Lung (tissue), 12 donors: ENCODE measurements around the gene MGAM2. TPM values are rescaled to one million over a fixed set of nuclear protein-coding genes. Genes with fewer than 3 reads are reported as not detected.

ENCODE experiments used
- ATAC-seq: fragments of 200-7000 bp; cut with Tn5 transposase; one replicate; pipeline ENCODE4 v1.9.1; 2020; ENCODE audit warnings: moderate number of reproducible peaks; ENCODE audit not compliant: insufficient read depth, low FRiP score
- DNase-seq, 3 donors: peaks; one replicate each; pipeline ENCODE4 v3.0.0-alpha.2; 2013 to 2017
- H3K27ac ChIP-seq, 2 donors: one replicate each; pipeline ENCODE4 v1.5.1; 2013; ENCODE audit warnings: mild to moderate bottlenecking in 2 of 2, moderate library complexity in 2 of 2, control low read depth in 1 of 2, inconsistent platforms in 1 of 2, low read depth in 1 of 2, low read length in 1 of 2
- H3K27me3 ChIP-seq, 3 donors: one replicate each; pipeline ENCODE4 v1.5.1; 2013; ENCODE audit warnings: low read length in 2 of 3; ENCODE audit not compliant: control insufficient read depth in 3 of 3, insufficient read depth in 3 of 3
- H3K36me3 ChIP-seq, 4 donors: one replicate each; pipeline ENCODE4 v1.5.1; 2013; ENCODE audit warnings: low read length in 4 of 4, mild to moderate bottlenecking in 1 of 4, moderate library complexity in 1 of 4; ENCODE audit not compliant: control insufficient read depth in 4 of 4, insufficient read depth in 4 of 4
- H3K4me1 ChIP-seq, 5 donors: one replicate each; pipeline ENCODE4 v1.5.1; 2013; ENCODE audit warnings: low read length in 5 of 5, mild to moderate bottlenecking in 2 of 5, moderate library complexity in 1 of 5; ENCODE audit not compliant: control insufficient read depth in 5 of 5, insufficient read depth in 5 of 5
- H3K4me3 ChIP-seq: one replicate; pipeline ENCODE4 v1.5.1; 2013; ENCODE audit warnings: mild to moderate bottlenecking, control low read depth, moderate library complexity
- H3K9ac ChIP-seq, 2 donors: one replicate each; pipeline ENCODE4 v1.5.1; 2013; ENCODE audit warnings: low read length in 2 of 2, control low read depth in 1 of 2; ENCODE audit not compliant: insufficient read depth in 1 of 2
- H3K9me3 ChIP-seq, 4 donors: one replicate each; pipeline ENCODE4 v1.5.1; 2013; ENCODE audit warnings: low read length in 3 of 4, mild to moderate bottlenecking in 1 of 4, moderate library complexity in 1 of 4; ENCODE audit not compliant: control insufficient read depth in 4 of 4, insufficient read depth in 3 of 4
- CTCF ChIP-seq: IDR thresholded peaks from 2 replicates; pipeline ENCODE4 v1.5.1; 2012; ENCODE audit warnings: mild to moderate bottlenecking; ENCODE audit errors: control extremely low read depth, extremely low read depth
- WGBS, 2 donors: extraction: QIAGEN DNeasy Blood & Tissue Kit; methylation state at CpG; one replicate each; pipeline ENCODE4 v1.1.7; 2013; 5-methylcytosine and 5-hydroxymethylcytosine counted together
- polyA plus RNA-seq, 2 donors: library from polyadenylated mRNA; stranded (reverse); fragments of 200-250 nt; gene quantifications; one replicate each; pipeline ENCODE4 v1.2.1, GENCODE V29; 2013
- total RNA-seq, 2 donors: library from RNA; depleted of rRNA in 1 of 2; stranded (reverse); fragments of >200 nt in 1 of 2; gene quantifications; one replicate each; pipeline ENCODE4 v1.2.1, GENCODE V29; 2014 to 2021
- donor health status: control.
- donor health status: control.
- donor health status: Bipolar disorder and iron deficiency.
- donor health status: healthy.
- donor health status: DM: yes; HTN: yes; CAD: no.

MGAM2 gene
- total and polyA plus RNA-seq, 4 donors: 0.20 to 0.93 (median 0.52) TPM; not detected in 1

GRCh38 chr7:142161921-142162320, 50.4 kb downstream of the MGAM2 start:
- no peaks in the 10 kb centered on the region for H3K36me3 ChIP-seq
- H3K4me3 ChIP-seq: no peak overlapping the region
- TF ChIP-seq CTCF: no peak
- no peaks in the 10 kb centered on the region for H3K4me1 ChIP-seq
- H3K9me3 ChIP-seq: peaks cover 0 to 3% (median 0%) of the 10 kb centered on the region in 4 donors
- DNase-seq (peak in 1 of 3 donors; percentile 31), ATAC-seq (no peak)
- H3K27me3 ChIP-seq: no peaks in the 10 kb centered on the region
- WGBS, 2 donors: 82 to 91% methylated on average over 1 of the region's 1 CpG
- H3K27ac ChIP-seq: no peak overlapping the region
- no peak overlapping the region for H3K9ac ChIP-seq

GRCh38 chr7:142168746-142169145, 57.2 kb downstream of the MGAM2 start:
- no peak overlapping the region for H3K4me3 ChIP-seq
- no peak overlapping the region for H3K9ac ChIP-seq
- peak in 1 of 3 donors; percentile 46 for DNase-seq
- no peak for ATAC-seq
- H3K9me3 ChIP-seq: peaks cover 0 to 3% (median 1%) of the 10 kb centered on the region in 4 donors
- TF ChIP-seq CTCF: no peak
- no peaks in the 10 kb centered on the region for H3K4me1 ChIP-seq
- H3K36me3 ChIP-seq: no peaks in the 10 kb centered on the region
- H3K27me3 ChIP-seq: peaks cover 0 to 3% (median 0%) of the 10 kb centered on the region in 3 donors
- H3K27ac ChIP-seq: no peak overlapping the region
- 92% methylated on average over 2 of the region's 2 CpGs for WGBS, 2 donors

- Histone ChIP-seq H3K36me3 (no peaks in the 10 kb centered on the region), H3K27ac (no peak overlapping the region), H3K9me3 (peaks cover 0 to 3% (median 1%) of the 10 kb centered on the region in 4 donors), H3K4me1 (no peaks in the 10 kb centered on the region), H3K4me3 (no peak overlapping the region), H3K9ac (no peak overlapping the region), H3K27me3 (peaks cover 0 to 3% (median 0%) of the 10 kb centered on the region in 3 donors)
- ATAC-seq (no peak), DNase-seq (no peak)
- WGBS, 2 donors: 58 to 82% methylated on average over 4 of the region's 4 CpGs
- TF ChIP-seq CTCF: no peak
Measured at GRCh38 chr7:142172932-142173331, 61.4 kb downstream of the MGAM2 start.

GRCh38 chr7:142174441-142174840, 62.9 kb downstream of the MGAM2 start:
- DNase-seq (no peak), ATAC-seq (no peak)
- no peaks in the 10 kb centered on the region for H3K36me3 ChIP-seq
- H3K27ac ChIP-seq: no peak overlapping the region
- no peak for TF ChIP-seq CTCF
- 65 to 67% methylated on average over 2 of the region's 2 CpGs for WGBS, 2 donors
- peaks cover 0 to 3% (median 0%) of the 10 kb centered on the region in 4 donors for H3K9me3 ChIP-seq
- H3K9ac ChIP-seq: no peak overlapping the region
- H3K4me1 ChIP-seq: no peaks in the 10 kb centered on the region
- no peak overlapping the region for H3K4me3 ChIP-seq
- H3K27me3 ChIP-seq: peaks cover 0 to 3% (median 0%) of the 10 kb centered on the region in 3 donors
